ENCODE data around the gene BGLAP.

Gene BGLAP

DNA sequence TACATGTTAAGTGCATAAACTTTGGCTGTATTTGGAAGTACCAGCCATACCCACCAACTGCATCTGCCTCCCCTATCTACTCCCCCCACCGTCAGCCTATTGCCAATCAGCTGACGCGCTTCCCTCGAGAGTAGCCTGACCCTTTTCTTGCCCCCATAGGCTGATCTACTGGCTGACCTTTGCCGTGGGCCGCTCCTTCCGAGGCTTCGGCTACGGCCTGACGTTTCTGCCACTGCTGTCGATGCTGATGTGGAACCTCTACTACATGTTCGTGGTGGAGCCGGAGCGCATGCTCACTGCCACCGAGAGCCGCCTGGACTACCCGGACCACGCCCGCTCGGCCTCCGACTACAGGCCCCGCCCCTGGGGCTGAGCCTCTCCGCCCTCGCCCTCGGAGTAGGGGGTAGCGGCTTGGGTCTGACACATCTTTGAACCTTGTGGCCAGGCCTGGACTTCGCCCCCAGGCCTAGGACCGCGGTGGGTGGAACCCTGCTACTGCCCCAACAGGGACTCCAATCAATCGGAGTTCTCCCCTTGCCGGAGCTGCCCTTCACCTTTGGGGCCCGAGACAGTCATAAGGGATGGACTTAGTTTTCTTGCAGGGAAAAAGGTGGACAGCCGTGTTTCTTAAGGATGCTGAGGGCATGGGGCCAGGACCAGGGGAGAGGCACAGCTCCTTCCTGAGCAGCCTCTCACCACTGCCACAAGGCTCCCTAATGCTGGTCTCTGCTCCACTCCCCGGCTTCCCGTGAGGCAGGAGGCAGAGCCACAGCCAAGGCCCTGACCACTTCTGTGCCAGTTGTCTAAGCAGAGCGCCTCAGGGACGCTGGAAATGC is 49.5 kb downstream of the BGLAP start:
- no peak for DNase-seq (ENCODE audit: low spot score)

Small RNAs within 50 kb of the gene (small RNA-seq; reads per million reads assigned to genes)
- 0 reads per million in 2 experiments for gene RF00568
